ENCODE results near the gene RCAN1. TPM values are rescaled to one million over a fixed set of nuclear protein-coding genes. Genes with fewer than 3 reads are reported as not detected.
A peak's percentile ranks its signal among the peaks of the same experiment; 100 is the strongest.

The RCAN1 gene
- total and polyA plus RNA-seq, 2 of the 13 experiments (the other 11 are each of a cell fraction or from before 2014, with no cell fraction given) = 9.4 to 34.1 TPM

DNA sequence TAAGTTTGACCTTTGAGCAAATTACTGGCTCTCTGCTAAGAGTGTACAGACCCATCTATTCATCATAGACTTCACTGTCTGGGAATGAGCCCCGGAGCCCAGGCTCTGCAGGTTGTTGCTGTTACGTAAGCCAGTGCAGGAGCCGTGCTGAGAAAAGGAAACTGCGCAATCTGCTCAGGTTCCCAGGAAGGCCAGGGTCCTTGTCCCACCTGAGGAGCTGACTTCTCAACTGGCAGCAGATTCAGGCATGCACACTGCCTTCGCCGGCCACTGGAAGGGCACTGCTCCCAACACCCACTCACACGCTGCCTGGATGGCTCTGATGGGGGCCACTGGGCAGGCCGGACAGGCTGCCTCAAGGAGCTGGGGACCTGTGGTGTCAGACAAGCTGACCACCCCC is 19.5 kb downstream of the RCAN1 start (continued):
- TF ChIP-seq, protein P1, sequence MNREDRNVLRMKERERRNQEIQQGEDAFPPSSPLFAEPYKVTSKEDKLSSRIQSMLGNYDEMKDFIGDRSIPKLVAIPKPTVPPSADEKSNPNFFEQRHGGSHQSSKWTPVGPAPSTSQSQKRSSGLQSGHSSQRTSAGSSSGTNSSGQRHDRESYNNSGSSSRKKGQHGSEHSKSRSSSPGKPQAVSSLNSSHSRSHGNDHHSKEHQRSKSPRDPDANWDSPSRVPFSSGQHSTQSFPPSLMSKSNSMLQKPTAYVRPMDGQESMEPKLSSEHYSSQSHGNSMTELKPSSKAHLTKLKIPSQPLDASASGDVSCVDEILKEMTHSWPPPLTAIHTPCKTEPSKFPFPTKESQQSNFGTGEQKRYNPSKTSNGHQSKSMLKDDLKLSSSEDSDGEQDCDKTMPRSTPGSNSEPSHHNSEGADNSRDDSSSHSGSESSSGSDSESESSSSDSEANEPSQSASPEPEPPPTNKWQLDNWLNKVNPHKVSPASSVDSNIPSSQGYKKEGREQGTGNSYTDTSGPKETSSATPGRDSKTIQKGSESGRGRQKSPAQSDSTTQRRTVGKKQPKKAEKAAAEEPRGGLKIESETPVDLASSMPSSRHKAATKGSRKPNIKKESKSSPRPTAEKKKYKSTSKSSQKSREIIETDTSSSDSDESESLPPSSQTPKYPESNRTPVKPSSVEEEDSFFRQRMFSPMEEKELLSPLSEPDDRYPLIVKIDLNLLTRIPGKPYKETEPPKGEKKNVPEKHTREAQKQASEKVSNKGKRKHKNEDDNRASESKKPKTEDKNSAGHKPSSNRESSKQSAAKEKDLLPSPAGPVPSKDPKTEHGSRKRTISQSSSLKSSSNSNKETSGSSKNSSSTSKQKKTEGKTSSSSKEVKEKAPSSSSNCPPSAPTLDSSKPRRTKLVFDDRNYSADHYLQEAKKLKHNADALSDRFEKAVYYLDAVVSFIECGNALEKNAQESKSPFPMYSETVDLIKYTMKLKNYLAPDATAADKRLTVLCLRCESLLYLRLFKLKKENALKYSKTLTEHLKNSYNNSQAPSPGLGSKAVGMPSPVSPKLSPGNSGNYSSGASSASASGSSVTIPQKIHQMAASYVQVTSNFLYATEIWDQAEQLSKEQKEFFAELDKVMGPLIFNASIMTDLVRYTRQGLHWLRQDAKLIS (CRISPR knock-in tag; IDR thresholded peaks at IDR 0.05) = no peak
- TF ChIP-seq, protein P2, sequence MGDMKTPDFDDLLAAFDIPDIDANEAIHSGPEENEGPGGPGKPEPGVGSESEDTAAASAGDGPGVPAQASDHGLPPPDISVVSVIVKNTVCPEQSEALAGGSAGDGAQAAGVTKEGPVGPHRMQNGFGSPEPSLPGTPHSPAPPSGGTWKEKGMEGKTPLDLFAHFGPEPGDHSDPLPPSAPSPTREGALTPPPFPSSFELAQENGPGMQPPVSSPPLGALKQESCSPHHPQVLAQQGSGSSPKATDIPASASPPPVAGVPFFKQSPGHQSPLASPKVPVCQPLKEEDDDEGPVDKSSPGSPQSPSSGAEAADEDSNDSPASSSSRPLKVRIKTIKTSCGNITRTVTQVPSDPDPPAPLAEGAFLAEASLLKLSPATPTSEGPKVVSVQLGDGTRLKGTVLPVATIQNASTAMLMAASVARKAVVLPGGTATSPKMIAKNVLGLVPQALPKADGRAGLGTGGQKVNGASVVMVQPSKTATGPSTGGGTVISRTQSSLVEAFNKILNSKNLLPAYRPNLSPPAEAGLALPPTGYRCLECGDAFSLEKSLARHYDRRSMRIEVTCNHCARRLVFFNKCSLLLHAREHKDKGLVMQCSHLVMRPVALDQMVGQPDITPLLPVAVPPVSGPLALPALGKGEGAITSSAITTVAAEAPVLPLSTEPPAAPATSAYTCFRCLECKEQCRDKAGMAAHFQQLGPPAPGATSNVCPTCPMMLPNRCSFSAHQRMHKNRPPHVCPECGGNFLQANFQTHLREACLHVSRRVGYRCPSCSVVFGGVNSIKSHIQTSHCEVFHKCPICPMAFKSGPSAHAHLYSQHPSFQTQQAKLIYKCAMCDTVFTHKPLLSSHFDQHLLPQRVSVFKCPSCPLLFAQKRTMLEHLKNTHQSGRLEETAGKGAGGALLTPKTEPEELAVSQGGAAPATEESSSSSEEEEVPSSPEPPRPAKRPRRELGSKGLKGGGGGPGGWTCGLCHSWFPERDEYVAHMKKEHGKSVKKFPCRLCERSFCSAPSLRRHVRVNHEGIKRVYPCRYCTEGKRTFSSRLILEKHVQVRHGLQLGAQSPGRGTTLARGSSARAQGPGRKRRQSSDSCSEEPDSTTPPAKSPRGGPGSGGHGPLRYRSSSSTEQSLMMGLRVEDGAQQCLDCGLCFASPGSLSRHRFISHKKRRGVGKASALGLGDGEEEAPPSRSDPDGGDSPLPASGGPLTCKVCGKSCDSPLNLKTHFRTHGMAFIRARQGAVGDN (CRISPR knock-in tag; IDR thresholded peaks at IDR 0.05) = peak; percentile 31
- peak; percentile 74 for TF ChIP-seq CEBPG (CRISPR knock-in tag; IDR thresholded peaks at IDR 0.05)
- TF ChIP-seq, protein P3, sequence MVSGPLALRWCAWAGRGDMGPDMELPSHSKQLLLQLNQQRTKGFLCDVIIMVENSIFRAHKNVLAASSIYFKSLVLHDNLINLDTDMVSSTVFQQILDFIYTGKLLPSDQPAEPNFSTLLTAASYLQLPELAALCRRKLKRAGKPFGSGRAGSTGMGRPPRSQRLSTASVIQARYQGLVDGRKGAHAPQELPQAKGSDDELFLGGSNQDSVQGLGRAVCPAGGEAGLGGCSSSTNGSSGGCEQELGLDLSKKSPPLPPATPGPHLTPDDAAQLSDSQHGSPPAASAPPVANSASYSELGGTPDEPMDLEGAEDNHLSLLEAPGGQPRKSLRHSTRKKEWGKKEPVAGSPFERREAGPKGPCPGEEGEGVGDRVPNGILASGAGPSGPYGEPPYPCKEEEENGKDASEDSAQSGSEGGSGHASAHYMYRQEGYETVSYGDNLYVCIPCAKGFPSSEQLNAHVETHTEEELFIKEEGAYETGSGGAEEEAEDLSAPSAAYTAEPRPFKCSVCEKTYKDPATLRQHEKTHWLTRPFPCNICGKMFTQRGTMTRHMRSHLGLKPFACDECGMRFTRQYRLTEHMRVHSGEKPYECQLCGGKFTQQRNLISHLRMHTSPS (CRISPR knock-in tag; IDR thresholded peaks at IDR 0.05; ENCODE audit: low read depth) = no peak

Measured in HepG2 (cell line).